ENCODE measurements around the gene PLEKHH1.
A peak's percentile ranks its signal among the peaks of the same experiment; 100 is the strongest.

The PLEKHH1 gene

DNA sequence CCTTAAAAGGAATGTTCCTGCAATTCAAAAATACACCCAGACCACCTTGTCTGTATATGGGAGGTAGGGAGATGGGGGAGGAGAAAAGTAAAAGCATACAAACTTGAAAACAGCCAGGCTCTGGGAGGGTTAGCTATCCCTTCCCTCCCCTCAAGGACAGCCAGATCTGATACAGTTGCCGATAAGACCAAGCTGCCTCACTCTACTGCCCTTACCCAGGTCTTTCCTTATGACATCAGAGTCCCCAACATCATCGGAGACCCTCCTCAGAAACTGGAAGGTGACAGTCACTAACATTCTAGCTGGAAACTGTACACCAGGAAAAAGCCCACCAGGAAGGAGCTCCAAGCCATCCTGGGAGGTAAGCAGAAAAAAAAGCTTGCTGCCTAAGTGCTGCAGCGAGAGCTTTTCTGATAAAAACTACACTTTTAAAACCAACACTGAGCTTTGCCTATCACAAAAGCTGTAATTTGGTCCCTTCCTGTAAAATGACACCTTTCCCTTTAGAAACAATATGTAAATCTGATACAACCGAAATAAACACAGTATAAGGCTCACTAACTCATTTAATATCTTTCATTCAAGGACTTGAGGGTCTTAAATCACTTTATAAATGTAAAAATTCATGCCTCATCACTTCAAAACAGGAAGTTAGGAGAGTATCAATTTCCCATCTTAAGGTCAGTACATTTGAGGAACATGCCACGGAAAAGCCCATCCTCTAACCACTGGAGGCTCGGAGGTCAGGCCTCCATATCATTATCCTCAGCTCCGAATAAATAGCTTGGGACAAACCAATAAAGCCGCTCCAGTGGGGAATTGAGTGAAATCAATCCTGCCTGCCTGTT lies 20.4 kb upstream of the PLEKHH1 start:
- no peak for DNase-seq
- no peak overlapping the region for H3K4me3 ChIP-seq (ENCODE audit: low read depth, low read length)
- peaks cover 34% of the 10 kb centered on the region for H3K27me3 ChIP-seq
- H3K36me3 ChIP-seq: no peaks in the 10 kb centered on the region
- TF ChIP-seq, protein P1, sequence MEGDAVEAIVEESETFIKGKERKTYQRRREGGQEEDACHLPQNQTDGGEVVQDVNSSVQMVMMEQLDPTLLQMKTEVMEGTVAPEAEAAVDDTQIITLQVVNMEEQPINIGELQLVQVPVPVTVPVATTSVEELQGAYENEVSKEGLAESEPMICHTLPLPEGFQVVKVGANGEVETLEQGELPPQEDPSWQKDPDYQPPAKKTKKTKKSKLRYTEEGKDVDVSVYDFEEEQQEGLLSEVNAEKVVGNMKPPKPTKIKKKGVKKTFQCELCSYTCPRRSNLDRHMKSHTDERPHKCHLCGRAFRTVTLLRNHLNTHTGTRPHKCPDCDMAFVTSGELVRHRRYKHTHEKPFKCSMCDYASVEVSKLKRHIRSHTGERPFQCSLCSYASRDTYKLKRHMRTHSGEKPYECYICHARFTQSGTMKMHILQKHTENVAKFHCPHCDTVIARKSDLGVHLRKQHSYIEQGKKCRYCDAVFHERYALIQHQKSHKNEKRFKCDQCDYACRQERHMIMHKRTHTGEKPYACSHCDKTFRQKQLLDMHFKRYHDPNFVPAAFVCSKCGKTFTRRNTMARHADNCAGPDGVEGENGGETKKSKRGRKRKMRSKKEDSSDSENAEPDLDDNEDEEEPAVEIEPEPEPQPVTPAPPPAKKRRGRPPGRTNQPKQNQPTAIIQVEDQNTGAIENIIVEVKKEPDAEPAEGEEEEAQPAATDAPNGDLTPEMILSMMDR (IDR thresholded peaks at IDR 0.05; ENCODE audit: low read depth, low read length): no peak
- H3K4me1 ChIP-seq: no peaks in the 10 kb centered on the region
- H3K9me3 ChIP-seq: no peaks in the 10 kb centered on the region

DNA sequence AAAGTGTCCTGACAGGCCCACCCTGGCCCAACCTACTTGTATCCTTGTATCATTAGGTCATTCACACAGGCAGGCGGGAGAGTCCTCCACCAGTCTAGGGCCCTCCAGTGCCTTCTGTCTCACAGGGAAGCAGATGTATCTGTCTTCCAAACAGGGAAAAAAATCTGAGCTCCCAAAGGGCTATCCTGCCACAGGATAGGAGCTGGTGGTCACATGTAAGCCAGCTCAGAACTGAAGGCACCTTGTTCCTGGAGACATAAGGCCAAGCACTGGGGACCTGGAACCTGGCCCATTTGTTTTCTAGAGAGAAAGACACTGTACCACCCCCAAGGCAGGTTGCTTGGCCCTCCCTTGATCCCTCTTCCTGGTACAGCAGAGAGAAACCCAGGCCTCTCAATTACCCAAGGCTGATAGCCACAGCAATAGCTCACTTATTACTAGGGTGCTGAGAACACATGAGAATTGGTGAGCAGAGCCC lies 19.4 kb upstream of the PLEKHH1 start:
- Histone ChIP-seq H3K9me3 (no peaks in the 10 kb centered on the region), H3K4me3 (ENCODE audit: low read depth, low read length) (no peak overlapping the region), H3K27me3 (peaks cover 41% of the 10 kb centered on the region), H3K4me1 (no peaks in the 10 kb centered on the region), H3K36me3 (no peaks in the 10 kb centered on the region)
- TF ChIP-seq, protein P1 (IDR thresholded peaks at IDR 0.05; ENCODE audit: low read depth, low read length): no peak
- DNase-seq: no peak

DNA sequence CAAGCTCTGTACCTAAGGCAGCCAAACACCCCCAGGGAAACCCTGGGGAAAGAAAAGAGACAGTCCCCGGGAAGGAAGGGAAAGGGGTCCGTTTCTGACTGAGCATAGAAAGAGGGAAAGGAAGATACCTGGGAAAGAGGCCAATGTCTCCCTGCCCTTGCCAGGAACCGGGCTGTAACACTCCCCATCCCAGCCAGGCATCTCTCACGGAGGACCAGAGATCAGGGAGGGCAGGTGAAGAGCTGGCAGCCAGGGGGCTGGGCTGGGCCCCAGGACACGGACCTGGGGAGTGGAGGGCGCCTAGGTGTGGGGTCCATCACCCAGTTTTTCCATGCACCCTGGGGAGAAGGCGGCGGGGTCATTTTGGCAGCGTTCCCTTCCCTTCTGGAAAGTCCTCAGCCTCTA lies 18.9 kb upstream of the PLEKHH1 start:
- TF ChIP-seq, protein P1 (IDR thresholded peaks at IDR 0.05; ENCODE audit: low read depth, low read length): no peak
- Histone ChIP-seq H3K9me3 (no peaks in the 10 kb centered on the region), H3K27me3 (peaks cover 44% of the 10 kb centered on the region), H3K36me3 (no peaks in the 10 kb centered on the region), H3K4me3 (ENCODE audit: low read depth, low read length) (peak overlapping the region; percentile 59), H3K4me1 (no peaks in the 10 kb centered on the region)
- no peak for DNase-seq

GRCh38 chr14:67514650-67515385 lies 18.3 kb upstream of the PLEKHH1 start:
- H3K27me3 ChIP-seq: peaks cover 48% of the 10 kb centered on the region
- H3K36me3 ChIP-seq: no peaks in the 10 kb centered on the region
- peak; percentile 20 for DNase-seq
- TF ChIP-seq, protein P1 (IDR thresholded peaks at IDR 0.05; ENCODE audit: low read depth, low read length): no peak
- H3K9me3 ChIP-seq: no peaks in the 10 kb centered on the region
- peak overlapping the region; percentile 59 for H3K4me3 ChIP-seq (ENCODE audit: low read depth, low read length)
- H3K4me1 ChIP-seq: no peaks in the 10 kb centered on the region

DNA sequence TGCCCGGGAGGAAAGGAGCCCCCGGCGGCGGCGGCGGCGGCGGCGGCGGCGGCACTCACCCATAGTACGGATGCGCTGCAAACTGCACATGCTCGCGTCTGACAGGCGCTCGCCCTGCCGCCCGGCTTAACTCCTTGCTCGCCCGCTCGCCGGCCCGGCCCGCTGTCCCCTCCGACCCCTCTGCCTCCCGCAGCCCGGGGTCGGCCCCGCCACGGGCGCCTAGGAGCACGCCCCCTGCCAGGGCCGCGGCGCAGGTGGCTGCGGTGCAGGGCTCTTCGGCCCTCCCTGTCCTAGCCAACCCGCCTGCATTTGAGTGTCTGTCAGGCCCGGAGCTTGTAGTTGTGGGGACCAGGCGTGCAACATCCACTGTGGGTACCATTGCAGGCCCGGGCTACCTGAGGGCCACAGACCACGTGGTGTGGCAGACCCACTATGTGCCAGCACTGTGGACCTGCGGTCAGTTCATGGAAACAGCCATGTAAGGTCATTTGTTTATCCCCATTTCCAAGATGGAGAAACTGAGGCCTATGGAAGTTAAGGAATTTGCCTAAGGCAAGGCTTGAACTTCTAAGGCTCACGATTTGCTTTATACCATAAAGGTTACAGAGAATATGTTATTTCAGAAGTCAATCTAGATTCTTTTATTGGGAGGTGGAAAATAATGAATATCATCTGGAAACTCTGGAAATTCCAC lies 17.6 kb upstream of the PLEKHH1 start:
- Histone ChIP-seq H3K4me3 (ENCODE audit: low read depth, low read length) (peak overlapping the region; percentile 24), H3K4me1 (no peaks in the 10 kb centered on the region), H3K9me3 (no peaks in the 10 kb centered on the region), H3K27me3 (peaks cover 48% of the 10 kb centered on the region), H3K36me3 (no peaks in the 10 kb centered on the region)
- TF ChIP-seq, protein P1 (IDR thresholded peaks at IDR 0.05; ENCODE audit: low read depth, low read length): no peak
- DNase-seq: peak; percentile 18
